TTC549 (cell line): ENCODE results near the gene BTRC.
A peak's percentile ranks its signal among the peaks of the same experiment; 100 is the strongest.

ENCODE experiments used
- FAIRE-seq: peaks from 2 replicates; lab custom pipeline; 2012; peaks lifted over from hg19 to GRCh38; lab: Jason Lieb, UNC

Gene BTRC

DNA sequence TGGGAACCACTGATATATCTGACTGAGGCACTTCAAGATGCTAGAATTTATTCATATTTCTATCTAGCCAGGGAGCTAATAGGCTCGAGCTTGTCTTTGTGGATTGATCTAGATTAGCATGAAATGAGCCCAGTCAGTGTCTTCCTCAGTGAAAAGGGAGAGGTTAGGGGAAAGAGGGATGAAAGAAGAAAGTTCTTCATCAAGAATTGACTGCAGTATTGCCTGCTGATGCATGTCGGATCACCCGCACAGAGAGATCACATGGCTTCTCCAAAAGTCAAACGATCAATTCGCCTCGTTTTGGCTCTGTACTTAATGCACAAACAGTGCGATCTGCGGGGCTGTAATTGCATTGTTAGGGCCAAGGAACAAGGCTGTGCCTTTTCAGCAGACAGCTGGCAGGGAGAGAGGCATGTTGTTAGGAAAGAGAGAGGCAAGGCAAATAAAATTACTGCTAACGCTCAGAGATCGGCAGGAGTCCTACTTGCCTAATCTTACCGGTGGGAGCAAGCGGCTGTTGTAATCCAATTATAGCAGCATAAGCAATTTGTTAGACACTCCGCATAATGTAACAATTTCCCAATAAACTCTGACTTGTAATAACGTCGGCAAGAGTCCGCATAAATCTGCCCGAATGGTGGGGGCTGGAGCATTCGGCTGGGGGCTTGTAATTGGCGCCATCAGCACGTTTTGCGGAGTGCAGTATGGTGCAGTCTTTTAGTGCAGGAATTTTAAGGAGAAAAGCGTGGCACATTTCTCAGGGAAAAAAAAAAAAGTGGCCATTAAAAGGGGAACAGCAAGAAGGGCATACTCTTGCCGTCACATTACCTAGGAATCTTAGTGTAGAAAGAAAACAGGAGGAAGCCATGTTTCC is 132.0 kb downstream of the BTRC start:
- FAIRE-seq = no peak

DNA sequence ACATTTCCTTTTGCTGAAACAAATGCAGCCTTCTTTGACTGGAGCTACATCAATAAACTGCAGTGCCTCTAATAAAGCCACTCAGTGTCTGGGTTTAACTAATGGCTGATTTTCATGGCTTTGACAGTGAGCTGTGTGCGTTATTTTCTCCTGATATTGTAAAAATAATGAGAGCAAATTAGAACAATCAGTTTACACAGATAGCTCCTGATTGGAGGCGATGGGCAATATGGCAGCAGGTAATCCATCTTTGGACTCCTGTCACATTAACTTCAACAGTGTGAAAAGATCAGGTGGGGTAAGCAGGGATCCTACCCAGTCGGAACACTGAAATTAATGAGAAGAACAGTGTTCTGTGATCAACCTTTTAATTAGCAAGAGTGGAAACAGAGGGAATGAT is 133.4 kb downstream of the BTRC start:
- FAIRE-seq = no peak

DNA sequence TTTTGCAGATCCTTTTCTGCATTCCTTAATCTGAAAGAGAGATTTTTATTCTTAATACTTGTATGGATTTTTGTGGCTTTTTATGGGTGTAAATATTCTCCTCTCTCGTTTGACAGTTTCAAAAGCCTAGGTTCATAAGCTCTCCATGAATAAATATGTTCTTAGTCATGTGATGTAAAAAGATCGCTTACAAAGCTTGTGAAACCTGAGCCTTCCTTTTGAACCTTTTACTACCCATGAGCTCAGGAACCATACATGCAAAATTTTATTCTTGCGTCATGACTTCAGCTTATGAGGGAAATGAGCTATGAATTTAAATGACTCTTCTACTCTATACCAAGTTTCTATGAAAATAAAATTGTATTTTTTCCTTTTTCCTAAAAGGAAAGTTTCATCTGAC is 135.4 kb downstream of the BTRC start:
- FAIRE-seq = no peak

DNA sequence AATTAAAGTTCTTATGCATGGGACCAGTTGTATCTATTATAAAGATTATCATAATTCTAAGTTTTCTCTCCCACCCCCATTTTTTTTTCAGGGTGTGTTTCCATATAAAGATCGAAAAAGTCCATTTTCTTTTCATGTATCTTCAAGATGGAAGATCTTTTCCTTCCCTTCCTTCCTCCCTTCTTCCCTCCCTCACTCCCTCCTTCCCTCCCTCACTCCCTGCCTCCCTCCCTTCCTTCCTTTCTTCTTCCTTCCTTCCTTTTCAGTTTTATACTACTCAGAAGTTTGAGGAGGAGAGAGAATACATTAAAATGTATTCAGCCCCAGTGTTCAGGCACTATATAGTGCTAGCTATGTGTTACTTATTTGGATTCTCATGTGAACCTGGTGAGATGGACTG is 136.1 kb downstream of the BTRC start:
- FAIRE-seq = no peak

DNA sequence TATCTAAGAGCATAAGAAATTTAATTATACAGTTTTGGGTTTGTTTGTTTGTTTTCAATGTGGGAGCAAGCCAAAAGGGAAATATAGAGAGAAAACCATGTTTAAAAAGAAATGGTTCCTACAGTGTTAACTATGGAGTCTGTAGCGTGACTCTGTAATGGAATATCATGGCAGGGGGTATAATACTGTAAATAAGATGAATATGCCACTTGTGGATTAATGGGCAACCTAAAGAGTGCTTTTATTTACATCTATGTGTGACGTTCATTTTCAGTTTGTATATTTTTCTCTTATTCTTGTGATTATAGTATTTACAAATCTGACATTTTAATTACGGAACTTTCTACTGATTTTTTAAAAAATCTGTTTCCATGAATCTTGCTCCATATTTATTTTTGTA is 138.2 kb downstream of the BTRC start:
- FAIRE-seq = no peak

DNA sequence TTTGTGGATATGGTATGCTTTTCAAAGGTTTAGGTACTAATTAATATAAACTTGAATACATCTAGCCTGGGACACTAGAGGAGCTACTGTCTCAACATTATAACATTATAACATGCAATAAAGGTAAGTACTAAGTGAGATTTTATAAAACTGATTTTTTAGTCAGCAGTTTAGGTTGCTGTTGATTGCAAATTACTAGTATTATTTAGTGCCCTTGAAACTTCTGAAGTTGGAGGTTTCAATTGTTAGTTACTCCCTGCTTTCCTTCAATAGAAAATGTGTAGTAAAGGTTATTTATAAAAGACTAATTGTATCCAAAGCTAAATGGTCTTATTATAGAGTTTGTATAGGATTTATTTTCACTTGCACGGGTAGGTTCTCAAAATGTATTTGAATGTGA is 138.8 kb downstream of the BTRC start:
- FAIRE-seq = no peak

DNA sequence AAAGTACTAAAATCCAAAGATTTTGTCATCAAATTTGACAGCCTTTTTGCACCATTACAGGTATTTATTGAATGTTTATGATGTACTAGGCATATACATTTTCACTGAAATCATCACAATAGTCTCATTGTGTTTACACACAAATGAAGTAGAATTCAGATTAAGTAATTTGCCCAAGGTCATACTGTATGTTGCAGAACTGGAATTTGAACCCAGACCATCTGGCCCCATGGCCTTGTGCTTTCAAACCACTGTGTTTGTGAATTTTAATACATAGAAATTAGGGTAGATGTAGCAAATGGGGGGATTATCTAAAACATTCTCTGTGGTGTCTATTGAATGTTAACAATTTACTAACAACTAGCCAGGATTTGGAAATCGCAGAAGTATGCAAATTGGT is 139.3 kb downstream of the BTRC start:
- no peak for FAIRE-seq

DNA sequence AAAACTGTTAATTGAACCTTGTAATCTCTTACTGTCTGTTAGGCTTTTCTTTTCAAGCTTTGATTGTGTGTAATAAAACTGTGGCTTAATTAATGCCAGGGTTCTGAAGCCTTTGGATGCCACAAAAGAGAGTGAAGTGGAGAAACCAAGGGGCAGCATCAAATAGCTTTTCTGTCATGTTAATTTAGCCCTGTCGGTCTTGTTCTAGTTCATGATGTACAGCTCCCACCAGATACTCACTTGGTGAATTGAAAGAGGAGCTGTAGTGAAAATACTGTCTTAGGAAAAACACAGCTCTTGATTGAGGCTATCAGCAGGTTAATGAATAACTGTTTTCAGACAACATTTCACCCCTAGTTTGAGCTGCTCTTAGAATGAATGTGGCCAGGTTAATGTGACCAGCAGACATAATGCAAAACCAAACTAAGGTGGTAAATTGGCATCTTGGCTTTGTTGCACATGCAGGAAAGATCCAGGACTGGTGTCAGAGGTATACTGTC is 139.9 kb downstream of the BTRC start:
- no peak for FAIRE-seq

DNA sequence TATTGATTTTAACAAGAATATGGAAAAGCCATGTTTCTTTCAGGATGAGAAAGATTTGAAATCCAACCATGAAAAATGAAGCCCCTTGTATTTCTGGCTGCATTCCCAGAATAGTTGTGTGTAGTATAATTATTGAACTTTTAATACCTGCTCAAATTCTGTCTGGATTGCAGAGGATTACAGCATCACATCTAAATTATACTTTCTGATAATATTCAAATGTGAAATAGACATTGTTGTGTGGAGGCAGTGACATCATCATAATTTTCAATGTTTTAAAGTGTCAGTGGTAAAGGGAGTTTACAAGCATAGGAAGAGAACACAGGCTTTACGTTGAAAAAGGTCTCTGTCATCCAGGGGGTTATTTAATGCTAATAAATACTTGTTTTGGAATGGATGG is 140.7 kb downstream of the BTRC start:
- FAIRE-seq = no peak

DNA sequence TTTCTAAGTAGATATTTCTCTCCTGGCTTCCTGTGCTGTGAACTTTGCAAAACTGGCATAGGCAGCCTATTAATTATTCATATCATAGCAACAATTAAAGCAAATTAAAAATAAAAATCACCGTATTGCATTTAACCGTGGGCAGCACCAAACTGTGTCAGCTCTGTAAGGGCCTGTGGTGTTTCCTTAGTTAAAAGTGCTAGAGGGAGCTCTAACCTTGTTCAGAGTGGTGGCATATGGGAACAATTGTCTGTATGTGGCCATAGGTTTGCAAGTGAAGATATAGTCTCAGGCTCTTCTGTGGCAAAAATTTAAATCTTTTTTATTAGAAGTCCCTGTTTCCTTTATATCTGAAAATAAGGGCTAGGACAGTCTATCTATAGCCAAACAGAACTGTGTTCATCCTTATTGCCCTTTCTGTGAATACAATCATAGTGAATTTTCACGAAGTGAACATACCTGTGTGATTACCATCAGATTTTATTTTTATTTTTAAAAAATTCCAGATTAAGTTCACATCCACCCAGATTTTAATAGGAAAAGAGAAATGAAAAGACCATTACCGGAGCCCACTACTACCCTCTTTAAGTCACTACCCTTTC is 141.5 kb downstream of the BTRC start:
- FAIRE-seq = peak; percentile 81

DNA sequence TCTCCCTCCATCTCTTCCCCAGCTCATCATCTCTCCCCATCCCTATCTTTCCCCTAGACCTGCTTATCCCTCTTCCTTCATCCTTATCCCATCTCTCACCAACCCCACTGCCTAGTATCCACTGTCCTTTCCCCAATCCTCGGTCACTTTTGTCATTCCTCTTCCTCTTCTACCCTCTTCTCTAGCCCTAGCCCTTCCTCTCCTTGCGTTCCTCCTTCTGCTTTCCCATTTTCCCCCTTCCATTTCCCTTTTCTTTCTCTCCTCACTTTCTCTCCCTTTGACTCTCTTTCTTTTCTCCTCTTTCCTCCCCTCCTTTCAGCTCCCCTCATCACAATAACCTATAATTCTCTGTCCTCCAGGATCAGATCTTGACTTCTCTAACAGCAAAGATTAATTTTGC is 150.5 kb downstream of the BTRC start:
- no peak for FAIRE-seq

DNA sequence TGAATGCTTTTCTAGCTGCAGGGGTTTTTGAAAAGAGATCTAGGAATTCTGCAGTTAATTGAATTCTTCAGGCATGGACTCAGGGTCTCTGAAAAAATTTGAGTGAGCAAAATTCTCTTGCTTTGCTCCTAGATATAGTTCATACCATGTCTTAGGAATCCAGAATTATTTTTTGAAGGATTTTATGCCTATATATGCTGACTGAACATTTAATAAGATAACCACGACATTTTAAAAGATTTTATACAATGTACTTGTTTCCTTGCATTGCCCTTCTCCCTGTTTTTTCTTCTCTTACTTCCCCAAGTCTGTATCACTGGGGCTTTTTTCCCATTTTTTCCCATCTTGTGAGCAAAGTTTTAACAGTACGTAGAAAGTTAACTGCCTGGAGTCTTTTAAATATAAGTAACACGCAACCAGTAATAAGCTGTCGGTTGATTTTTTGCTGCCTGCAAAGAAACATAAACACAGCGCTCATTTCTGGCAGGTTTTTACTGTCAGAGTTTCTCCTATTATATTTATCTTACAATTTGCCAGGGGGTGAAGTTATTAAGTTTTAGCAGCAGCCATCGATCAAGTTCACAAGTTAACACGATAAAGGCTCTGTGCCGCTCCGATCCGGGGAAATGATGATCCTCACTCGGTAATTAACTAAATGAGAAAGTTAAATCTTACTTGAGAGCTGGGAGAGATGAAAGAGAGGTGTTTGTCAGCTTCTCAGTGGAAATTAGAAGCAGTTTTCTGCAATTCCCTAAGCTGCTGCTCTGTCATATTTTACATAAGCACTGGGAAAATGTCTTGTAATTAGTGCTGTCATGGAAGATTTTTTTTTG is 153.1 kb downstream of the BTRC start:
- no peak for FAIRE-seq

DNA sequence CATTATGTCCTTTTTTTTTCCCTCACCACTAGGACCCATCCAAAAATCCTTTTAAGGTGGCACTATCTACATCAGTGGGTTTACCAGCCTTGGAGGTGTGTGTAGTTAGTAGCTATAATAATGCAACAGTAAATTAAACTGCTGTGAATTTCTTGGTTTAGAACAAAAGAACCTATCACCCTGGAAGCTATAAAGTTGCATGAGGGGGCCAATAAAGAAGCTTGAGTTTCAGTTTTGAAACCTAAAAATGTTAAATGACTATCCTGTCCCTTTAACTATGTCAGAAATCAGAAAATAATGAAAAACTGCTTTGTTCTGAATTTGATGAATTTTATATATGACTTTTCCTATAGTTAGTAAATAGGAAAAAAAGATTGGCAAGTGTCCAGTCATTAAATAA is 153.9 kb downstream of the BTRC start:
- FAIRE-seq = no peak

DNA sequence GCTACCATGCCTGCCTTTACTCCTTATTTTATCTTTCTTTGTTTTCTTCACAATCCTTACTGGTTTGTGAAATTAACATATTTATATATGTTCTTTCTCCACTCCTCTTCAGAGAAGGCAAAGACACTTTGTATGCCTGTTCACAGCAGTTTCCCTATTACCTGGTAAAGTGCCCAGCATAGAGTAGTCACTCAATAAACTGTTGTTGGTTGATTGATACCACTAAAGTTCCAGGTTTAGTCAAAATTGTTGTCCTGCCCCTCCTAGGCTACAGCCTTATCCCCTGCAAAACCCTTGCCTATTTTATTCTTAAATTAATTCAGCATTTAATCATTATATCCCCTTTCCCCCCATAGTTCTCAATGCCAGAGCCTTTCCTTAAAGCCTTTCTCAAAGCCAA is 158.0 kb downstream of the BTRC start:
- FAIRE-seq = no peak

DNA sequence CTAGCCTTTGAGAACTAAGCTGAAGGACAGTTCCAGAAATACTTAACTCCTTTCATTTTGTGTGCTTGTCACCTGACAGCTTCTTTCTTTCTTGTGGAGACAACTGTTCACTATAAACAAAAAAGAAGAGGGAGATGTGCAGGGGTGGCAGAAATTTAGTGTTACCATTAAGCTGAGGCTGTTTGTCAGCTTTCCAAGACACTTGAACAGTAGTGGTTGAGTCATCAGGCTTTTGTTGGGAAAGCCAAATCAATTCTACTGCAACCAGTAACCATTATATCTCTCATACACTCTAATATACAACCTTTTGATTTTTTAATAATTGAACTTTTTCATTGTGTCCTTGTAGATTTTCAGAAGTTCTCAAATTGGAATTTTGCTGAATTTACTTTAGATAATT is 158.8 kb downstream of the BTRC start:
- no peak for FAIRE-seq

DNA sequence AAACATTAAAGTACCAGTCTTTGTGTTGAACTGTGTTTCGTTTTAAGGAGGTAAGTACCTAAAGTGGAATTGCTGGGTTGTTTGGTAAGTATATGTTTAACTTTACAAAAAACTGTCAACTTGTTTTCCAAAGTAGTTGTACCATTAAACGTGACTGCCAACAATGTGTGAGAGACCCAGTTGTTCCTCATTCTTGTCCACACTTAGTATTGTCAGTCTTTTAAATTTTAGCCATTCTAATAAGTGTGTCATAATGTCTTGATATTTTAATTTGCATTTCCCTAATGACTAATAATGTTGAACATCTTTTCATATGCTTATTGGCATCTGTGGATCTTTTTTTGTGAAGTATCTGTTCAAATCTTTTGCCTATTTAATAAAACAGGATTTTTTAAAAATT is 159.8 kb downstream of the BTRC start:
- no peak for FAIRE-seq

DNA sequence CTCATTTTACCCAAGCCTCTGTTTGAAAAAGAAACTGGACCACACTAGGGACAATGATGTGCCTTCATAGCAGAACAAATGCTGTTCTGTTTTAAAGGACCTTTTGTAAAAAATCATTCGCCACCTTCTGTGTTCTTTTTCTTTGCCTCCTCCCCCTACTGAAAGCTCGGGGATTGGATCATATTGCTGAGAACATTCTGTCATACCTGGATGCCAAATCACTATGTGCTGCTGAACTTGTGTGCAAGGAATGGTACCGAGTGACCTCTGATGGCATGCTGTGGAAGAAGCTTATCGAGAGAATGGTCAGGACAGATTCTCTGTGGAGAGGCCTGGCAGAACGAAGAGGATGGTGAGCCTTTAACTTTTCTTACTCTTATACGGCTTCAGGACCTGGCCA is 171.9 kb downstream of the BTRC start:
- FAIRE-seq = no peak

DNA sequence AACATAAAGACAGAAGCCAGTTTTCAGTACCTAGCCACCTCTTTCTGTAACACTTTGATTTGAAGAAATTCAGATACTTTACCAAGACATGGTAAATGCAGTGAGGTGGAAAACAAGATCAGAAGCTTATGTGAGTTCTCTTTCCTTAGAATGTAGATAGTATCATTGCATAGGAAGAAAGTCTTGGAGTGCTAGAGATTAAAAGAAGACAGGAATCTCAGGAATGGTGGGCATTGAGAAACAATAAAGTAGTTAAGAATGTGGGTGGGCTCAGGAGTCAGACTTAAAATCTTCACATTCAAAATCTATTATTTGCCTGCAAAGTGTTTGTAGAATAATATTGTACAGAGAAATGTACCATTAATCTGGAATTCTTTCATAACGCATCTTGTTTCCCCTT is 175.2 kb downstream of the BTRC start:
- no peak for FAIRE-seq

DNA sequence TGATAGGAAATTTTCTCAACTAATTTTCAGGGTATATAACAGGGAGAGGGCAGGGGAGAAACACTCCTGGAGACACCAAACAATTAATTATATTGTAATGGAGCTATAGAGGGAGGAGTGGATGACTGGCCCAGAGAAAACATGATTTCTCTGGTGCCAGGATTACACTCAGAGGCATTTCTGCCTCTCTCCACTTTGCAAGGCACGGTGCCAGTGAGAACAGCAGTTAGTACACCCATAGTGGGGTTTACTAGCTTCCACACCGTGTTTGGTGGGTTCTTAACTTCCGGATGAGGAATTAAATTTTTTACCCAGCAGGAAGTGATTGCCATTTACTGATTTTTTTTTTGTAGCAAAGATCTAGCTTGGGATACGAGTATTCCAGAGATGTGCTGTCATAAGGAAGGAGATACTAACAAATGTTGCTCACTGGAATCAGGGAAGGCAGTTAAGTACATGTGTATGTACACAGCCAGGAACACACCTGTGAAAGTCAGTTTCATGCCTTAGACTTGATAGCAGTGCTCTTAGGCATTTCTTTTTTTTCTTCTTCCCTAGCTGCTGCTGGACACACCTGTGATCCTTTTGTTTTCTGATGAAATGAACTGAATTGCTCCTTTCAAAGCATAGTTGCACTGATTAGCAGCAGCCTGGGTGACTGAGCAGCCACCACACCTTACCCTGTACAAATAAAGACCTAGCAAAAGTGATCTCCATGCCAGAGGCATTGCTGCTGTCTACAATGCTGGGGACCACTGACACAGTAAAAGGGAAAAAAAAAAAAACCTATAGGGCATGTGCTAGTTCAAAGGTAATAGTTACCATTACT is 176.0 kb downstream of the BTRC start:
- no peak for FAIRE-seq

DNA sequence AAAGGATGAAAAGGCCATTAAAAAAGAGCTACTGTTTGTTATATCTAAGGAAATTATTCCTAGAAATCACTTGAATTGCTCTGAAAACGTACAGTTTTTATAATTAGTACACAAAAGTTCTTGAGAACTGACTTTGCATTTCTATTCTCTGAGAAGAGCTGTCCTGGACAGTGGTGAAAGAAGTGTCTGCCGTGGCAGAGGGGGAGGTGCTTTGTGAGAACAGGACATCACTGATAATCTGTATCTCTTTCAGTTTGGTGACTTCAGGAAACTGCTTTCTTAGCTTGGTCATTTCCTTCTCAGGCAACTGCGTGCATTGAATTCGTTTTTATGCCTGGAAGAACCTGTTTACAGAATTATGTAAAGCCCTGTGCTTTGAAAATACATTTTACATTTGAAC is 182.0 kb downstream of the BTRC start:
- no peak for FAIRE-seq

DNA sequence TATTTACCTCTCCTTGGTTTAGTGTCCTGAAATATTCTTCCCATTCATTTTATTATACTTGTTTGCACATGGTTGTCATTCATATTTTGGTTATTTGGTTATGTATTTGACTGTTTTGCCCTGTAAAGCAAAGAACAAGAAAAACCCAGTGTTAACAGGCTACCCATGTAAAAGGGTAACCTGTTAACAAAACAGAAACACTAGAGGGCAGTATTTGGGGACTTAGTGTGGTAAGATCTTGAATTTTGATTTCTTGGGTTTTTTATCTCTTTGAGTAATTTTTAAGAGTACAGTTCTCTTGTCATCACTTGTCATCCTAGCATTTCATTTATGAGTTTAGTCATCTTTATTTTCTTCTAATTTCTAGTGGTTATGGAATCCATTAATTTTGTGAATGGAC is 182.8 kb downstream of the BTRC start:
- FAIRE-seq = peak; percentile 88

DNA sequence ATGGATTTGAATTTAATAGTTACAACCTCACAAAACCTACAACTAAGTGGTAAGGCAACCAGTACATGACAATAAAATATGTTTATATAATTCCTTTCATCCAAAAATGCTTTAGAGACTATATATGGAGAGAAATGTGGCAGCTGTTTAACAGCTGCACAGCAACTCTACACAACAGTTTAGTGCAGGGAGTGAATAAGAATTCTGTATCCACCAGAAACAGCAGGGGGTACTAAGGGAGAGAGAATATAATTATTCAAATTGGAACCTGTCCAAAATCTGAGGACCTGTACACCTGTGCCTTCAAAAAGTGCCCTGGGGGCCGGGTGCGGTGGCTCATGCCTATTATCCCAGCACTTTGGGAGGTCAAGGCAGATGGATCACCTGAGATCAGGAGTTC is 184.5 kb downstream of the BTRC start:
- no peak for FAIRE-seq
